MCF 10A (cell line): ENCODE measurements around the gene GATAD2B. TPM values are rescaled to one million over a fixed set of nuclear protein-coding genes. Genes with fewer than 3 reads are reported as not detected.

ENCODE experiments used
- BruUV-seq: library from RNA; stranded (reverse); fragments of 400-500 nt; replicated peaks from 2 replicates; lab custom pipeline; 2021; lab: Mats Ljungman, UMichigan
- CTCF ChIA-PET: fragments of 300-600 bp; sonication (Branson Sonifier 250); formaldehyde crosslinking; extraction: SDS; loops from one replicate; lab custom pipeline; 2021; ENCODE audit warnings: antibody characterized with exemption, inconsistent platforms; lab: Yijun Ruan, JAX
- POLR2A ChIA-PET: fragments of 300-600, 350-650 bp; sonication (Branson Sonifier 250); formaldehyde crosslinking; extraction: SDS; loops from one replicate; lab custom pipeline; 2020; ENCODE audit warnings: antibody characterized with exemption, inconsistent platforms; lab: Yijun Ruan, JAX
- DNase-seq: peaks from one replicate; pipeline ENCODE4 v3.0.0-alpha.2; 2018; ENCODE audit not compliant: unreplicated experiment
- H3K27ac Mint-ChIP-seq: one replicate; pipeline ENCODE4 v1.8.0; 2022; ENCODE audit warnings: mild to moderate bottlenecking, low read depth, mixed read lengths; ENCODE audit not compliant: unreplicated experiment
- H3K27me3 Mint-ChIP-seq: one replicate; pipeline ENCODE4 v1.8.0; 2022; ENCODE audit warnings: mixed read lengths; ENCODE audit not compliant: insufficient read depth, unreplicated experiment
- H3K36me3 Mint-ChIP-seq: one replicate; pipeline ENCODE4 v1.8.0; 2022; ENCODE audit warnings: mild to moderate bottlenecking, moderate library complexity, mixed read lengths; ENCODE audit not compliant: insufficient read depth, unreplicated experiment
- H3K4me1 Mint-ChIP-seq: one replicate; pipeline ENCODE4 v1.8.0; 2022; ENCODE audit warnings: mixed read lengths; ENCODE audit not compliant: insufficient read depth, unreplicated experiment
- H3K4me3 Mint-ChIP-seq: one replicate; pipeline ENCODE4 v1.8.0; 2022; ENCODE audit warnings: mild to moderate bottlenecking, moderate library complexity, mixed read lengths; ENCODE audit not compliant: unreplicated experiment
- H3K9me3 Mint-ChIP-seq: one replicate; pipeline ENCODE4 v1.8.0; 2022; ENCODE audit warnings: mixed read lengths; ENCODE audit not compliant: unreplicated experiment
- CTCF ChIP-seq: fragments of 200-600 bp; IDR thresholded peaks from one replicate; pipeline ENCODE4 v1.8.0; 2022; ENCODE audit warnings: antibody characterized with exemption, mild to moderate bottlenecking; ENCODE audit not compliant: unreplicated experiment
- intact Hi-C: fragments of 100-400 bp; cut with micrococcal nuclease; formaldehyde crosslinking; loops from 2 replicates; pipeline ENCODE4 v1.14.1; 2022
- total RNA-seq: library from RNA; stranded (reverse); gene quantifications from 2 replicates; pipeline ENCODE4 v1.2.3, GENCODE V29; 2022

The GATAD2B gene
- total RNA-seq, 1 experiment from 2014 or later = 95.5 TPM

- DNase-seq = no peak
- CTCF ChIA-PET = interaction anchor here (0.5 to 3.6 kb wide), 32 partner anchors 9 to 225 kb away, joined by 3 to 80 read pairs (median 5); partner anchors contain the start of genes CREB3L4, DENND4B, JTB and RAB13
- intact Hi-C loops = loop anchor here (5.0 to 10.0 kb wide), 2 partner anchors 389 to 476 kb away; partner anchors contain the start of gene HAX1
- H3K4me3 Mint-ChIP-seq = no peak overlapping the region
- no TSS peak for BruUV-seq
- H3K27ac Mint-ChIP-seq = no peak overlapping the region
- H3K9me3 Mint-ChIP-seq = no peaks in the 10 kb centered on the region
- no peaks in the 10 kb centered on the region for H3K27me3 Mint-ChIP-seq
- no peaks in the 10 kb centered on the region for H3K36me3 Mint-ChIP-seq
- no peak for TF ChIP-seq CTCF
- POLR2A ChIA-PET = interaction anchor here (1.2 to 3.7 kb wide), 4 partner anchors 127 to 190 kb away, joined by 3 to 14 read pairs (median 12); partner anchors contain the start of genes CREB3L4, GATAD2B and RAB13
- H3K4me1 Mint-ChIP-seq = peaks cover 22% of the 10 kb centered on the region
Observed at GRCh38 chr1:153795934-153796785, 126.6 kb downstream of the GATAD2B start.

- Mint-ChIP-seq H3K9me3 (no peaks in the 10 kb centered on the region), H3K4me3 (no peak overlapping the region), H3K36me3 (no peaks in the 10 kb centered on the region), H3K27me3 (no peaks in the 10 kb centered on the region), H3K4me1 (peaks cover 25% of the 10 kb centered on the region), H3K27ac (no peak overlapping the region)
- no TSS peak for BruUV-seq
- ChIA-PET POLR2A (interaction anchor here (3.7 kb wide), 1 partner anchor 190 kb away, joined by 14 read pairs; the partner anchor contains the start of gene RAB13), CTCF (interaction anchor here (0.7 to 3.2 kb wide), 4 partner anchors 10 to 151 kb away, joined by 3 to 21 read pairs (median 11); partner anchors contain the start of gene DENND4B)
- DNase-seq = no peak
- no peak for TF ChIP-seq CTCF
- intact Hi-C loops = loop anchor here (5.0 to 10.0 kb wide), 2 partner anchors 389 to 477 kb away; partner anchors contain the start of gene HAX1
Observed at GRCh38 chr1:153795330-153795837, 127.4 kb downstream of the GATAD2B start.

GRCh38 chr1:153794624-153795329 lies 128.0 kb downstream of the GATAD2B start:
- no peak overlapping the region for H3K27ac Mint-ChIP-seq
- H3K4me1 Mint-ChIP-seq = peaks cover 29% of the 10 kb centered on the region
- TF ChIP-seq CTCF = no peak
- ChIA-PET CTCF (interaction anchor here (0.7 to 3.0 kb wide), 3 partner anchors 117 to 152 kb away, joined by 3 to 11 read pairs (median 3); partner anchors contain the start of gene DENND4B), POLR2A (interaction anchor here (1.4 to 1.5 kb wide), 2 partner anchors 168 to 196 kb away, joined by 3 to 6 read pairs; partner anchors contain the start of gene RPS27)
- DNase-seq = no peak
- no peaks in the 10 kb centered on the region for H3K9me3 Mint-ChIP-seq
- no peaks in the 10 kb centered on the region for H3K36me3 Mint-ChIP-seq
- BruUV-seq = no TSS peak
- H3K27me3 Mint-ChIP-seq = no peaks in the 10 kb centered on the region
- intact Hi-C loops = loop anchor here (5.0 to 10.0 kb wide), 2 partner anchors 390 to 478 kb away; partner anchors contain the start of gene HAX1
- H3K4me3 Mint-ChIP-seq = no peak overlapping the region
